H9 (cell line): ENCODE data around the gene NRCAM. TPM values are rescaled to one million over a fixed set of nuclear protein-coding genes. Genes with fewer than 3 reads are reported as not detected.

ENCODE experiments used
- DNase-seq: peaks from one replicate; pipeline ENCODE4 v3.0.0-alpha.2; 2017
- H2AFZ ChIP-seq: one replicate; pipeline ENCODE4 v1.6.1; 2013; ENCODE audit warnings: mild to moderate bottlenecking, low read length, control low read depth, moderate library complexity
- H2AK5ac ChIP-seq: 2 replicates; pipeline ENCODE4 v1.6.1; 2013; ENCODE audit warnings: low read length, control low read depth, mixed read lengths; ENCODE audit not compliant: insufficient read length
- H2BK120ac ChIP-seq: one replicate; pipeline ENCODE4 v1.6.1; 2013; ENCODE audit warnings: low read depth, mild to moderate bottlenecking, low read length, control low read depth, inconsistent platforms; ENCODE audit not compliant: poor library complexity, severe bottlenecking
- H2BK12ac ChIP-seq: 2 replicates; pipeline ENCODE4 v1.6.1; 2013; ENCODE audit warnings: low read length, control low read depth, mixed read lengths, low read depth; ENCODE audit not compliant: insufficient read length
- H2BK15ac ChIP-seq: 2 replicates; pipeline ENCODE4 v1.6.1; 2013; ENCODE audit warnings: low read depth, low read length, control low read depth
- H2BK20ac ChIP-seq: one replicate; pipeline ENCODE4 v1.6.1; 2013; ENCODE audit warnings: low read depth, mild to moderate bottlenecking, low read length, control low read depth, inconsistent platforms; ENCODE audit not compliant: poor library complexity, severe bottlenecking
- H2BK5ac ChIP-seq: 2 replicates; pipeline ENCODE4 v1.6.1; 2013; ENCODE audit warnings: low read length, control low read depth, mixed read lengths; ENCODE audit not compliant: insufficient read length
- H3K14ac ChIP-seq: 2 replicates; pipeline ENCODE4 v1.6.1; 2013; ENCODE audit warnings: low read length, control low read depth; ENCODE audit not compliant: insufficient read depth
- H3K18ac ChIP-seq: 2 replicates; pipeline ENCODE4 v1.6.1; 2013; ENCODE audit warnings: low read depth, mild to moderate bottlenecking, mixed read lengths, low read length, control low read depth; ENCODE audit not compliant: insufficient read length
- H3K23ac ChIP-seq: 2 replicates; pipeline ENCODE4 v1.6.1; 2013; ENCODE audit warnings: low read length, control low read depth, mixed read lengths, low read depth; ENCODE audit not compliant: insufficient read length
- H3K23me2 ChIP-seq: 2 replicates; pipeline ENCODE4 v1.6.1; 2013; ENCODE audit warnings: low read depth, mild to moderate bottlenecking, mixed read lengths, low read length, control low read depth; ENCODE audit not compliant: insufficient read length, poor library complexity, severe bottlenecking
- H3K27ac ChIP-seq: 2 replicates; pipeline ENCODE4 v1.5.1; 2013; ENCODE audit warnings: low read length, control low read depth, mixed read lengths, low read depth; ENCODE audit not compliant: insufficient read length
- H3K27me3 ChIP-seq: 2 replicates; pipeline ENCODE4 v1.6.1; 2013; ENCODE audit warnings: low read length, control low read depth, inconsistent platforms; ENCODE audit not compliant: insufficient read depth
- H3K4ac ChIP-seq: 2 replicates; pipeline ENCODE4 v1.6.1; 2013; ENCODE audit warnings: low read depth, mild to moderate bottlenecking, control low read depth, inconsistent platforms, low read length, moderate library complexity
- H3K4me1 ChIP-seq: 2 replicates; pipeline ENCODE4 v1.6.1; 2013; ENCODE audit warnings: low read length, control low read depth, inconsistent platforms; ENCODE audit not compliant: insufficient read depth
- H3K4me2 ChIP-seq: 2 replicates; pipeline ENCODE4 v1.6.1; 2013; ENCODE audit warnings: low read length, control low read depth, mixed read lengths; ENCODE audit not compliant: insufficient read length, insufficient read depth
- H3K56ac ChIP-seq: 2 replicates; pipeline ENCODE4 v1.6.1; 2013; ENCODE audit warnings: low read depth, mild to moderate bottlenecking, mixed read lengths, low read length, control low read depth; ENCODE audit not compliant: insufficient read length
- H3K79me1 ChIP-seq: 2 replicates; pipeline ENCODE4 v1.6.1; 2013; ENCODE audit warnings: low read depth, mild to moderate bottlenecking, moderate library complexity, low read length, control low read depth, inconsistent platforms; ENCODE audit not compliant: insufficient read depth, poor library complexity, severe bottlenecking
- H3K79me2 ChIP-seq: 2 replicates; pipeline ENCODE4 v1.6.1; 2013; ENCODE audit warnings: low read length, control low read depth, inconsistent platforms; ENCODE audit not compliant: insufficient read depth
- H3K9ac ChIP-seq: 2 replicates; pipeline ENCODE4 v1.6.1; 2013; ENCODE audit warnings: low read length, control low read depth, mixed read lengths; ENCODE audit not compliant: insufficient read length; ENCODE audit errors: extremely low read depth
- H3K9me3 ChIP-seq: one replicate; pipeline ENCODE4 v1.6.1; 2013; ENCODE audit warnings: low read depth, low read length, inconsistent platforms; ENCODE audit not compliant: control insufficient read depth
- H3T11ph ChIP-seq: one replicate; pipeline ENCODE4 v1.6.1; 2013; ENCODE audit warnings: mild to moderate bottlenecking, low read length, control low read depth, inconsistent platforms
- H4K20me1 ChIP-seq: one replicate; pipeline ENCODE4 v1.6.1; 2013; ENCODE audit not compliant: control insufficient read depth, insufficient read length, insufficient read depth
- H4K5ac ChIP-seq: 2 replicates; pipeline ENCODE4 v1.6.1; 2013; ENCODE audit warnings: low read depth, mild to moderate bottlenecking, mixed read lengths, low read length, control low read depth; ENCODE audit not compliant: insufficient read length
- H4K8ac ChIP-seq: replicated peaks from 2 replicates; pipeline ENCODE4 v1.6.1; 2013; ENCODE audit warnings: low read length, control low read depth, mixed read lengths, low read depth; ENCODE audit not compliant: insufficient read length
- H4K91ac ChIP-seq: 2 replicates; pipeline ENCODE4 v1.6.1; 2013; ENCODE audit warnings: low read depth, mild to moderate bottlenecking, moderate library complexity, mixed read lengths, low read length, control low read depth; ENCODE audit not compliant: insufficient read length
- H3K27ac Mint-ChIP-seq, 3 experiments: 2 replicates in 2 of 3; 3 replicates in 1 of 3; pipeline ENCODE4 v1.8.0; 2020 to 2021; ENCODE audit warnings: mixed read lengths in 3 of 3, mild to moderate bottlenecking in 1 of 3, moderate library complexity in 1 of 3
- H3K27me3 Mint-ChIP-seq: 2 replicates; pipeline ENCODE4 v1.8.0; 2021; ENCODE audit warnings: low read depth, mild to moderate bottlenecking, moderate library complexity, mixed read lengths
- H3K36me3 Mint-ChIP-seq, 3 experiments: 2 replicates in 2 of 3; 3 replicates in 1 of 3; pipeline ENCODE4 v1.8.0; 2020 to 2021; ENCODE audit warnings: low read depth in 3 of 3, mixed read lengths in 3 of 3; ENCODE audit not compliant: insufficient read depth in 1 of 3
- H3K4me1 Mint-ChIP-seq, 2 experiments: 2 replicates each; pipeline ENCODE4 v1.8.0; 2020; ENCODE audit warnings: mixed read lengths in 2 of 2
- H3K4me3 Mint-ChIP-seq, 2 experiments: 2 replicates in 1 of 2; 3 replicates in 1 of 2; pipeline ENCODE4 v1.8.0; 2020 to 2021; ENCODE audit warnings: mild to moderate bottlenecking in 2 of 2, mixed read lengths in 2 of 2, moderate library complexity in 1 of 2
- H3K9me3 Mint-ChIP-seq, 2 experiments: 2 replicates in 1 of 2; 3 replicates in 1 of 2; pipeline ENCODE4 v1.8.0; 2020; ENCODE audit warnings: mild to moderate bottlenecking in 2 of 2, mixed read lengths in 2 of 2, moderate library complexity in 1 of 2
- CTCF ChIP-seq: fragments of 200-600 bp; sonication (generic); conservative IDR thresholded peaks from 3 replicates; pipeline ENCODE4 v1.8.0; 2021; ENCODE audit warnings: antibody characterized with exemption, mild to moderate bottlenecking
- WGBS: extraction: QIAGEN DNeasy Blood & Tissue Kit; methylation state at CpG from one replicate; pipeline ENCODE4 v1.1.7; 2013; ENCODE audit warnings: missing lambda C conversion rate, low lambda C conversion rate, mixed read lengths; ENCODE audit not compliant: insufficient read length; ENCODE audit errors: extremely low coverage; 5-methylcytosine and 5-hydroxymethylcytosine counted together
- total RNA-seq: library from RNA; stranded (reverse); gene quantifications from 2 replicates; pipeline ENCODE4 v1.2.1, GENCODE V29; 2021

The NRCAM gene
- total RNA-seq, 1 experiment from 2014 or later: 2.3 TPM

- Histone ChIP-seq H3K23ac (no peak overlapping the region), H2BK12ac (no peak overlapping the region), H3K9me3 (no peaks in the 10 kb centered on the region), H3K23me2 (no peaks in the 10 kb centered on the region), H4K5ac (no peak overlapping the region), H4K91ac (no peak overlapping the region), H3K27me3 (no peaks in the 10 kb centered on the region), H3K18ac (no peak overlapping the region), H3K4ac (no peak overlapping the region), H2AFZ (no peak overlapping the region), H4K20me1 (no peaks in the 10 kb centered on the region), H3K4me1 (peaks cover 3% of the 10 kb centered on the region; the same call in 1 of the 2 replicates), H3K79me1 (no peaks in the 10 kb centered on the region), H3K14ac (no peak overlapping the region), H2AK5ac (no peak overlapping the region), H3K9ac (no peak overlapping the region), H3T11ph (no peak overlapping the region), H3K27ac (no peak overlapping the region), H2BK20ac (no peak overlapping the region), H3K4me2 (no peak overlapping the region), H4K8ac (no peak overlapping the region), H2BK5ac (no peak overlapping the region), H3K56ac (no peak overlapping the region), H2BK15ac (no peak overlapping the region), H2BK120ac (no peak overlapping the region), H3K79me2 (no peaks in the 10 kb centered on the region)
- Mint-ChIP-seq H3K9me3 (no peaks in the 10 kb centered on the region), H3K27ac (no peak overlapping the region), H3K36me3 (no peaks in the 10 kb centered on the region), H3K27me3 (no peaks in the 10 kb centered on the region), H3K4me1 (peaks cover 13 to 18% of the 10 kb centered on the region in 2 experiments), H3K4me3 (no peak overlapping the region)
- no peak for DNase-seq
- no CpG with 5 or more reads among the region's 1 CpG for WGBS
- no peak for TF ChIP-seq CTCF
These were observed 208.6 kb downstream of the NRCAM start for GRCh38 chr7:108247614-108248013.
